Thyroid gland (tissue), 4 donors: ENCODE measurements around the gene DIS3L2.

Experiments
- CTCF ChIP-seq, 6 experiments: fragments of 200-600 bp in 3 of 6; fragments of 450-650 bp in 3 of 6; sonication (generic) in 3 of 6; IDR thresholded peaks; one replicate each; pipeline ENCODE4 v1.5.1; 2016 to 2019; ENCODE audit warnings: antibody characterized with exemption in 6 of 6, mild to moderate bottlenecking in 2 of 6, inconsistent platforms in 1 of 6, moderate library complexity in 1 of 6
- POLR2A ChIP-seq, 2 donors: fragments of 450-650 bp; IDR thresholded peaks; one replicate each; pipeline ENCODE4 v1.6.1; 2017; ENCODE audit warnings: antibody characterized with exemption in 2 of 2, mild to moderate bottlenecking in 2 of 2, moderate library complexity in 1 of 2

GRCh38 chr2:232349546-232349945 is 388.0 kb downstream of the DIS3L2 start:
- TF ChIP-seq CTCF (IDR thresholded peaks at IDR 0.05) (no peak), POLR2A (IDR thresholded peaks at IDR 0.05) (no peak)
